GM19238 (cell line): ENCODE results near the gene CASZ1.

Source experiments
- DNase-seq: peaks from one replicate; pipeline ENCODE4 v3.0.0; 2011; ENCODE audit warnings: low spot score; ENCODE audit not compliant: insufficient read length

CASZ1 gene

GRCh38 chr1:10730985-10731384, 65.5 kb downstream of the CASZ1 start:
- DNase-seq = no peak

DNA sequence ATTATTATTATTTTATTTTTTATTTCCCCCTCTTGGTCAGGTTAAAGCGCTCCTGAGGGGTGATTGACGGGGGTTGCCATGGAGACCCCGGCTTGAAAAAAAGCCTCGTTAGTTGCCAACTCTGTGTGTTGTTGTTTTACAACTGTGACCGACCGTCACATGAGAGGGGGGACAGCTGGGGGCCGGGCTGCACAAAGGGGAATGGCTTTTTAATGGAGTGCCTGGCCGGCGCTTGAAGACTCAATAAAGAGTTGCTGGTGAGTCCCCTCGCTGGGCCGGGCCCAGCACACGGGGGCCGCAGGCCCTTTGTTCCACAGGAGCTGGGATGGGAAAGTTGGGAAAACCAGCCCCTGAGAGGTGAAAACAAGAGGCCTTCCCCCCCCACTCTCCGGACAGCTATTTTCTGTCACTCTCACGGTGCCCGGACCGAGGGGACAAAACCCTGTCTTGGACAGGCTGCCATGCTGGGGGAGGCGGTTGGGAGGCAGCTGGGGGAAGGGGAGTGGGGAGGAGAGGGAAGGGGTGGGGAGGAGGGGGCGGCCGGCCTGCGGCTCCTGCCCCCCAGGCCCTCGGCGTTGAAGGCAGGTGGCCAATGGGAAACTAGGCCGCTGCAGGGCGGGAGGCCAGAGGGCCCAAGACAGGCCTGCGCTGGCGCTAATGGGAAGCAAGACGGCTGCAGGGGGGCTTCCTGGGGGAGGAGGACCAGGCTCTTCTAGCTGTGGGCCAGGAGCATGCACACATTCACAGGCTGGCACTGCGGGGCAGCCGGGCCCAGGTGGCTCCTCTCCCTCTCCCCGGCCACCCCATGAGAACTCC, 67.6 kb downstream of the CASZ1 start:
- DNase-seq = no peak

DNA sequence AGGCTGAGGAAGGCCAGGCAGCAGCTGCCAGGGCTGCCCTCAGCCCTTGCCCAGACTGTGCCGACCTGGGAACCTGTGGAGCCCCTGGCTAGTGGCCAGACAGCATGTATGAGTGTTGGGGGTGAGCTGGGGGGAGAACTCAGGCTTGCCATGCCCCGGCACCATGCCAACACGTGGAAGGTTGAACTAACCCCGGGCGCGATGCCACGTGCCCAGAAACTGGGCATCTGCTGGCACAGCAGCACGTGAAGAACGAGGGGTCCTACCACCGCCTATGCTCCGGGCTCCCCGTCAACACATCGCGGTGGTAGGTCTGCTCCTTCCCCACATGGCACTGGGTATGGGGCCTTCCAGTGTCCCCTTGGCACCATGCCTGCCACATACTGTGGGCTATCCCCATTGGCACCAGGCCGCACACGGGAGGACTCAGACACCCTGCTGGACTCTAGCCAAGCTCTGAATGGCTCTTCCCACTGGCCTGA, 68.7 kb downstream of the CASZ1 start:
- DNase-seq = no peak

DNA sequence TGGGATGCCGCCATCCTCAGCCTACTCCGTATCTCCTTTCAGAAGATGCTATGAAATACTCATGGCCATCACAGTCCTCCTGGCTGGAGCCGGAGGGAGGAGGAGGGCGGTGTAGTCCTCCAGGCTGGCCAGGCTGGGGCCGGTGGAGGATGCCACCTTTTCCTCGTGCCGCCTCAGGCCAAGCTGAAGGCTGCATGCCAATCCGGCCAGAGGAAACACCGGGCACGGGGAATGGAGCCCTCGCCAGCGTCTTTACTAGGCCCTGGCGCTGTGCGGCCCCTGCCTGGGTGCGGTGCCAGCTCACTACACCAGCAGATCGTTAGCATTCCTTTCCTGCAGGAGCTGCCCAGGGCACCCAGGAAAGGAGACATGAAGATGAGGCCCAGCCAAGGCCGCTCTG, 70.1 kb downstream of the CASZ1 start:
- no peak for DNase-seq

DNA sequence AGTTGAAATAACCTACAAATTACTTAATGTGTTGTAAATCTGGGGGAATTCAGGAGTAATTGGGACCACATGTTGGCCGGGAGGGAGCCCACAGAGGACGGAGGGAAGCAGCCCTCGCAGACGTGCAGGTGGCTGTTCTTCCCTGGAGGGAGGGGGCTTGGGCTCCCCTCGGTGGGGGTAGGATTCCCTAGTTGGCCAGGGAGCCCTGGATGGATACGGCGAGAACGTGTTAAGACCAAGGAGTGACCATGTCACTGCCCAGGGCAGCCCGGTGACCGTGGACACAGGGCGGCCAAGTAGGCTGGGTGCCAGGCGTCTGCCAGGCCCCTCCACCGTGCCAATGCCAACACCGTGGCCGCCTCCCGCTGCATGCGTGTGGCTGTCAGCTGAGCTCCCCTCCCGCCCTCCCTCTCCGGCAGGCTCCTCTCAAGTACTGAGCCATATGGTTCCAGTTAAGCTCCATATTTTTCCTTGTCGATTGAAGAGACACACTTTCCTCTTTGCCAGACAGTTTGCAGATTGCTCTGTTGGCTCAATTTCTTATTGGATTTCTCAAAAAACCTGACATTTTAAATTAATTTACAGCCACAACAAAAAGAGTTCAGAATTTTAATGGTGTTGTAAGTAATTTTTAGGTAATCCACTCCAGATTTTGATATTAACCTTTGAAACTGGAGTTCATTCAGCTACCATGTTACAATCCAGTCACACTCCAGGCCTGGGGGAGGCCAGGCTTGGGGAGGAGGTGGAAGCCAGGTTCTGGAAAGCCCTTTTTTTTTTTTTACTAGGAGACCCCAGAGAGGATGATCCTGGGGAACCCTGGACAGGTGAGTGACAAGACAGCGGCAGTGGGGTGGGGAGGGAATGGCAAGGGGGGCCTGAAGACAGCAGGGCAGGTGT, 71.2 kb downstream of the CASZ1 start:
- no peak for DNase-seq

DNA sequence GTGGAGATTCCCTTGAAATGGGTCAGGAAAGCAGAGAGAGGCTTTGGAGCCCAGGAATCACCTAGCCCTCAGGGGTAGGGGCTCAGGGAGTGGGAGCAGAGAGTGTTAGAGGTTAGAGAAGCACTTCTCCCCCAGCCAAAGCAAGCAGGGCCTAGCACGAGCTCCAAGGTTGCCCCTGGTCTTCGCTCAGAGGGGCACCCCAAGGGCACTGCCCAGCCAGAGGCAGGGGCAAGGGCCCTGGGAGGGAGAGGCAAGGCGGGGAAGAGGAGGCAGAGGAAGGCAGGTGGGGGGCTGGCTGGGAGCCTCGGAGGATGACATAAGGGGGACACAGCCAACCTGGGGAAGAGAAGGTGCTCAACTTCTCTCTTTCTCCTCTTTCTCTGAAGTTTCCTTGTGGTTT, 71.9 kb downstream of the CASZ1 start:
- DNase-seq = no peak

DNA sequence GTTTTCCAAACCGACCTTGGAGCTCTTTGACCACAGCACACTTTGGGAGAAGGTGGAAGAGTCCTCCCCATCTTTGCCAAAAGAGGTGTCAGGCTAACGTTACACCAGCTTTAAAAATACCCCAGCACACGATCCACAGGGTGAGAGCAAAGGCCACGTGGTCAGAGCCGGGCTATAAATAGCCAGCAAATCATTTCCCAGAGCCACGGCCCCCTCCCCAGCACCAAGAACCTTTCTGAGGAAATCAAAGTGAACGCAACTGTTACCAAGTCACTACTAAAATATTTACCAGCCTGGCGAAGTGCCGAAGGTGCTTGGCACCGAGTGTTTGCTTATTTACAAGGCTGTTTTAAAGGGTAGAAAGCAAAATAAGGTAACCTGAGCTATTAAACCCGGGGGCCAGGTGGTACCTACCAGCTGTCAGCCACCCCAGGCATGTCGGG, 72.4 kb downstream of the CASZ1 start:
- no peak for DNase-seq

GRCh38 chr1:10723317-10723716, 73.1 kb downstream of the CASZ1 start:
- DNase-seq = no peak

DNA sequence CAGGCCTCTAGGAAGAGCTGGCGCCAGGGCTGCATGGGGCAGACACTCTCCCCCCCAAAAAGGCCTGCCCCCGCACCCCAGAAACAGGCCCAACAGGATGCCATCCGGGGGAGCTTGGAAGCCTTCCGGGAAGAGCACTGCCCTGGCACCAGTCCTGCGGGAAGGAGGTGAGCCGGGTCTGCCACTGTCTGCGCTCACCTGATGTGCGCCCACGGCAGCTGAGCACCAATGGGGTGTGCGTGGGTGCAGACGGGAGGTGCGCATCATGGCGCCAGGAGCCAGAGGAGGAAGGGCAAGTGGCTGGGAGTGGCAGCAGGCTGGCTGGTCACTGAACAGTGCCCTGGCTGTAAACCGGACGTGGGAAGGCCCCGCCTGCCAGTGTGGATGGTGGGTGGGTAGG, 73.6 kb downstream of the CASZ1 start:
- DNase-seq = no peak

DNA sequence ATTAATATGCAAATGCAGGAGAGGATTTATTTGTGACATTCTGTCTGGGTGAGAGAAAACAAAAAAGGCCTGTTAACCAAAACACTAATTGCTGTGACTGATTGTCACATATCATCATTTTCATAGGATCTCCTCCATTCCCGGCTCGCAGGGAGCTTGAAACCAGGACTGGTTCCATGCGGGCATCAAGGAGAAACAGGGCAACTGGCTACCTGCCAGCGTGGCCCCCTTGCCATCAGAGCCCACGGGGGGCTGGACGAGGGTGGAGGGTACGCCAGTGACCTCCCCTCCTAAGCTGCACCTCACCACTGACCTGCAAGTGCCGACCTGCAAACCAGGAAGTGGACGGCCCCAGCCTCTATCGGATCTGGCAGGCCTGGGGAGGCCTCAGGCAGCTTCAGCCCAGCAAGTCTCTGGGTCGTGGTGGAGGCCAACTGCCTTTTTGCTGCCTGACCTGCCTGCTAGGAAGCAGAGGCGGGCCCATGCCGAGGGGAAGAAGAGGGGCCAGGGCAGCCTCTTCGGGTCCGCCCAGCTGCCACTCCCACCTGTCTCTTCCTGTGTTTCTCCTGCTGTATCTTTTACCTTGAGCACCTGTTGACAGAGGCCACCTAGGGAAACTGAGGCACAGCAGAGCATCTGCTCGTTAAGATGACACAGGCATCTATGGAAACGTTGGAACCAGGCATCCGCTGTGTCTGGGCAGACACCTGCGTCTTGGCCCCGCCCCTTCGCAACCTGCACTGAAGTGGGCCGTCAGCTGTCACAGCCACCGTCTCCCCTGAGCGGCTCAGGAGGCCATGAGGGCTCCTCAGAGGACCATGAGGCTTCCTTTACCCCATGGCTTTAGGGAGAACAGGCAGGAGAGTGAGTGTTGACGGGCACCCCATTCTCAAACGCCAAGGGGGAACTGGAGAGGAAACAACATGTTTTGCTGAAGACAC, 74.8 kb downstream of the CASZ1 start:
- DNase-seq = no peak

DNA sequence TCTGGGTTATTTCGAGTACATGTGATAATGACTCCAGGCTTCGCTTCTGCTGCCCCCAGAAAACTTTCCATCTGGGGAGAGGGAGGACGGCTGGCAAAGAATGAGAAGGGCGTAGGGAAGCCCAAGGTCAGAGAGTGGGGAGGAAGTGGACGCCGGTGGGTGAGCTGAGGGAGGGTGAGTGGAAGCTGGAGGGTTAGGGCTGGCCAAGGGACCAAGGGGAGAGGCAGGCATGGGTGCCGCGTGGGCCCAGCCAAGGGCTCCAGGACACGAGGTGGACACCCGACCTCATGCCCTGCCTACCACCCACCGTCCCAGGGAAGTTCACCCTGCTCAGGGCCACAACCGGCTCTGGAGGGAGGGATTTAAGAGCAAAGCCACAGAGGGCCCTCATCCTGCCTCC, 75.8 kb downstream of the CASZ1 start:
- no peak for DNase-seq

- DNase-seq = no peak
These were observed 78.4 kb downstream of the CASZ1 start for GRCh38 chr1:10718083-10718415.

DNA sequence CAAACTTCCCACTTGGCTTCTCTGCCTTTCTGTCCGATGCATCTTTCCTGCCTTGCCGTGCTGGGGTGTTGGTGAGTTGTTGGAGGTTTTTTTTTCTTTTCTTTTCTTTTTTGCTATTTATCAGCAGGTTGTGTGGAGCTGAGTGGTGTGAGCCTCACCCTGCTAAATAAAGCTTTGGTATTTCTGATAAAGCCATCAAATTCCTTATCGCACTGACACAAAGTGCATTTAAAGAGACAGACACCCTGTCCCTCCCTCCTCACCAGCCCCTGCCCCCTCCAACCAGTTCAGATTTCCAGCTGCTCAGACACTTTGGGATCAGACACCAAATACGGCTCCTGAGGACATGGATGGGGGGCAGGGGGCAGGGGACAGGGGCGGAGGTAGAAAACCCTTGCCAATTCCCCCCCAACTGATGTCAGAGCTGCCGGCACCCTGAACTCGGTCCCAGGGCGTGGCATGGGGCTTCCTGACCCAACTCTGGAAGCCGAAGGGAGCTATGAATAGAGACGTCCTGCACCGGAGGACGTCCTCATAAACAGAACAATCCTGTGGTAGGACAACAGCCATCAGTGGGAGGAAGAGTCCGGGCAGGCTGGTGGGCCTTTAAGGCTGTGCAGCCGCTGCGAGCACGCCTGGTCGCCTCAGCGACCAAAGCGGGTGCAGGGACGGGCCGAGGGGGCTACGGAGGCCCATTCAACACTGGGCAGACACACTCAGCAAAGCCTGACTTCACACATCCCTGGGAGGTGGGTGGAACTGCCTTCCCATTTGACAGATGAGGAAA, 79.0 kb downstream of the CASZ1 start:
- DNase-seq = no peak

DNA sequence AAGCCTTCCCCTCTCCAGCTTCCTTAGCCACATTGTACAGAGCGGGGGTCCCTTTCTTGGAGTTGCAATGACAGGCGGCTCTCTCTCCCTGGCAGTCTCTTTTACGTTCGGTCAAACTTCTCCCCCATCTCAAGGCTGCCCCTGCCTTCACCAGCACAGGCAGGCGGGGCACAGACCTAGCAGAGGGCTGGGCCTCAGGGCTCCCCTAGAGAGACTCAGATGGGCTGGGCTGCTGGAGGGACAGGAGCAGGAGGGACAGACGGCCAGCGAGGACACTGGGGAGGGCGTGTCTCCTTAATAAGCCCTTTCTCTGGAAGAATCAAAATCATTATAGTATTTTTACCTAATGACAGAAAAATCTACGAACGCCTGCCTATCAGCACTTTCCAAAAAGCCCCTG, 79.6 kb downstream of the CASZ1 start:
- no peak for DNase-seq

GRCh38 chr1:10714337-10715114, 81.9 kb downstream of the CASZ1 start:
- no peak for DNase-seq

DNA sequence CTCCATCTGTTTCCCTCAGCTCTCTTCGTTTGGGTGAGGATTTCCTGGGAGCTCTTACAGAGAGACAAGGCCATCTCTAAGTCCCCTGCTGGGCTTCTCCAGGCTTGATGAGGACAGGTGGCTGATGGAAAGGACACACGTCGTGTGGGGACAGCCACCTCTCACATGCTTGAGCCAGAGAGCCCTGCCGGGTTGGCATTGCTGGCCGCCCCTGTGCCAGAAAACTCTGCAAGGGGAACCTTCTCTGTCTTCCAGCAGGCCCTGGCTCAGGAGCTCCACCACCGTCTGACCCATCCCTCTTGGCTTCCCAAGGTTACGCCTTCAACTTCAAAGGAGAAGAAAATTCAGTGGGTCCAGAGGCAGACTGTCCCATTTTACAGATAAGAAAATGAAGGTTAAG, 82.8 kb downstream of the CASZ1 start:
- no peak for DNase-seq

DNA sequence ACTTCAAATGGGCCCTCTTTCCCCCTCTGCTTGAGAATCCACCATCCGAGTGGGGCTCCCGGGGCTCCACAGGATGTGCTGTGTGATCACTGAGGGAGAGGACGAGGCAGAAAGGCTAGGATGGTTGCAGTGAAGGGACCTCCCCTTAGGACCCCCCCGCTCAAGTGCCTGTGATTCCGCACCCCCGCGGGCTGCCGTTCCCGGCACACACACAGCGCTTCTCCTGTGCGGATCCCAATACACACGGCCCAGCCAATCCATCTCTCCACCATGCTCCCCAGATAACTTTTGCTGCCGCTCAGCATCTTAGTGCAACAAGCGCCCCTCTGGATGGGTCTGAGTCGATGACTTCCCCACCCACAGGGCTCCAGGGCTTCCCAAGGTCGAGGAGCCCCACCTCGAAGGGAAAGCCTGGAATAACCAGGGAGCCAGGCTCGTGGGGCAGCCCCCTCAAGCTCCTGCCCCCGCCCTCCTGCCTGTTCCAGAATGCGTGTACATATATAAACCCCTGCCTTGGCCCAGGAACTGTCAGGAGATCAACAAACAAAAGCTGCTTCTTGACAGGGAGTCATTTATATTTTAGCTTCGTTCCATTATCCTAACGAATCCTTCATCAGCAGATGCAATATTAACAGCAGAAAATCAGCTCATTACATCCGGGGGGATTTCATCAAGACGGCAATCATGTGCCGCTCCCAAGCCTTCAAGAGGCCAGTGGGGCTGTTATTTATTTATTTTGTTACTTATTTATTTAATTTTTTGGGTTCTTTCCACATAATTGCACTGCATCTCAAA, 83.7 kb downstream of the CASZ1 start:
- no peak for DNase-seq

DNA sequence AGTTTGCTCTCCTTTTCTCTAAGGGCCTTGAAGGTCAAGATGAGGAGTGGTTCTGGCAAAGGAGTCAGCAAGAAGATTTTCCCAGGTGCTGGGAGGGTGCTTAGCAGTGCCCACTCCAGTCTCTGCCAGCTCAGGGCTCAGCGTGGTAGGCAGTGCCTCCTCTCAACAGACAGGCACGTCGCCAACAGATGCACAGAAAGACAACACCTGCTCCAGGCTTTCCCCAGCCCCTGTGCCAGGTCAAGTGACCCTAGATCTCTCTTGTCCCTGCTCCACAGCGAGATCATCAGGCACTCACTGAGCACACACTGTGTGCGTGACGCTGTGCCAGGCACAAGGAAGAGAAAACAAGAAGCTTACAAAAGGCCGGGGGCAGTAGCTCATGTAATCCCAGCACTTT, 86.0 kb downstream of the CASZ1 start:
- no peak for DNase-seq

DNA sequence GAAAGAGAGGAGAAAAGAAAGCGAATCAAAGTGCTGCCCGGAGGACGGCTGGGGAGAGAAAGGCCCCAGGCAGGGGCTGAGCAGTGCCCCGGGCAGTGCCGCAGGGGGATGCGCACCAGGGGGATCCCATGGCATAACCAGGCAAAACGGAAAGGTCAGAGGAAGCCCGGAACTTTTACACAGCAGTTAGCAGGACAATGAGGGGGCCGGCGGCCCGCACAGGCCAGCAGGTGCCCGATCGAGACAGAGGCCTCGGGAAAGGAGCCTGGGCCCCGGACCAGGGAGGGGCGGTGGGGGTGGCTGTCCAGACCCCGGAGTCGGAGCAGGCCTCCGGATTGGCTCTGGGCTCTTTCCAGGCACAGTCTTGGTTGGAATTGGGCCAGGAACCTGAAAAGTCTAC, 86.8 kb downstream of the CASZ1 start:
- no peak for DNase-seq
